ENCODE measurements around the gene GABBR2. TPM values are rescaled to one million over a fixed set of nuclear protein-coding genes. Genes with fewer than 3 reads are reported as not detected.

GABBR2 gene
- total and polyA plus RNA-seq, 2 donors (not counting 1 experiment from before 2014, with no cell fraction given) = 0.03 TPM; not detected in 1

DNA sequence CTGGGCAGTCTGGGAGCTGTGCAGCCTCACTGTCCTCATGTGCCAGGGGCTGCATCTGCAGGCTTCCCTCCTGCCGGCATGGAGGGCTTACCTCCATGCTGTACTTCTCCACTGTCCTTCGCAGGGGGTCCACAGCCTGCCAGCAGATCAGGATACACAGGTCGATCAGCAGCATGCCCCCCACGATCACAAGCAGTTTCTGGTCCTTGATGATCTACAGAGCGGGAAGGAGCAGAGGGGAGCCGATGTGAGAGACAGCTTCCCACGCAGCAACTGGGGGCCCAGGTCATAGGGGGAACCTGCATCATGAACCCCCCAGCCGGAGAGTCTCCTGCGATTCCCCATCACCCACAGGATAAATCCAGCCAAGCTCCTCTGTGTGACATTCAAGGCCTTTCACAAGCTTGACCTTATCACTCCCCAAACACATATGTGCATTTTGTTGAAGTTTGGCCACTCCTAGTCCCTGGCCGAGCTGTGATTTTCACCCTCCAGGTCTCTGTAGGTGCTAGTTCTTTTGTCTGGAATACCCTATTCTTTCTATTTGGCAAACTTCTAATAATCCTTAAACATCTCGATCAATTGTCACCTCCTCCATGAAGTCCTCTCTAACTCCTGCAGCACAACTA, 346.0 kb downstream of the GABBR2 start:
- H3K27ac ChIP-seq (ENCODE audit: low read length in 2 of 2) = no peak overlapping the region
- WGBS (ENCODE audit: insufficient coverage) = 89% methylated on average over 8 of the region's 11 CpGs
- H3K27me3 ChIP-seq (replicated peaks in 1 of 4; ENCODE audit: control extremely low read depth in 1 of 4, control insufficient read depth in 3 of 4, insufficient read depth in 4 of 4, low read length in 3 of 4) = peaks cover 0 to 7% (median 0%) of the 10 kb centered on the region in 4 experiments
- H3K4me3 ChIP-seq (ENCODE audit: control extremely low read depth in 1 of 5, extremely low read depth in 1 of 5, insufficient read depth in 1 of 5, low read depth in 2 of 5, low read length in 4 of 5) = no peak overlapping the region
- no peaks in the 10 kb centered on the region for H3K36me3 ChIP-seq (replicated peaks in 1 of 2; ENCODE audit: control extremely low read depth in 1 of 2, control insufficient read depth in 1 of 2, extremely low read depth in 1 of 2, insufficient read depth in 2 of 2, low read length in 1 of 2)
- peaks cover 18% of the 10 kb centered on the region for H3K27me3 Mint-ChIP-seq
- CTCF ChIA-PET = no interaction called here
- no peak overlapping the region for H2AFZ ChIP-seq (ENCODE audit: insufficient read depth, low read depth, low read length, poor library complexity, severe bottlenecking)
- H3K9me3 Mint-ChIP-seq (ENCODE audit: insufficient read depth) = no peaks in the 10 kb centered on the region
- intact Hi-C loops (cut with micrococcal nuclease) = no loop called here
- H3K9me3 ChIP-seq (ENCODE audit: control extremely low read depth in 1 of 3, control insufficient read depth in 2 of 3, insufficient read depth in 1 of 3, low read length in 2 of 3) = peaks cover 4 to 19% (median 10%) of the 10 kb centered on the region in 3 donors
- no peak for DNase-seq
- POLR2A ChIA-PET = no interaction called here
- H3K4me1 ChIP-seq (ENCODE audit: control insufficient read depth in 2 of 2, insufficient read depth in 2 of 2, low read length in 2 of 2) = no peaks in the 10 kb centered on the region
- TF ChIP-seq, protein P1, sequence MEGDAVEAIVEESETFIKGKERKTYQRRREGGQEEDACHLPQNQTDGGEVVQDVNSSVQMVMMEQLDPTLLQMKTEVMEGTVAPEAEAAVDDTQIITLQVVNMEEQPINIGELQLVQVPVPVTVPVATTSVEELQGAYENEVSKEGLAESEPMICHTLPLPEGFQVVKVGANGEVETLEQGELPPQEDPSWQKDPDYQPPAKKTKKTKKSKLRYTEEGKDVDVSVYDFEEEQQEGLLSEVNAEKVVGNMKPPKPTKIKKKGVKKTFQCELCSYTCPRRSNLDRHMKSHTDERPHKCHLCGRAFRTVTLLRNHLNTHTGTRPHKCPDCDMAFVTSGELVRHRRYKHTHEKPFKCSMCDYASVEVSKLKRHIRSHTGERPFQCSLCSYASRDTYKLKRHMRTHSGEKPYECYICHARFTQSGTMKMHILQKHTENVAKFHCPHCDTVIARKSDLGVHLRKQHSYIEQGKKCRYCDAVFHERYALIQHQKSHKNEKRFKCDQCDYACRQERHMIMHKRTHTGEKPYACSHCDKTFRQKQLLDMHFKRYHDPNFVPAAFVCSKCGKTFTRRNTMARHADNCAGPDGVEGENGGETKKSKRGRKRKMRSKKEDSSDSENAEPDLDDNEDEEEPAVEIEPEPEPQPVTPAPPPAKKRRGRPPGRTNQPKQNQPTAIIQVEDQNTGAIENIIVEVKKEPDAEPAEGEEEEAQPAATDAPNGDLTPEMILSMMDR (IDR thresholded peaks at IDR 0.05) = no peak
- TF ChIP-seq EZH2 (IDR thresholded peaks at IDR 0.05; ENCODE audit: borderline replicate concordance, insufficient read depth, low read depth, low read length, poor library complexity, severe bottlenecking) = no peak
- no peaks in the 10 kb centered on the region for H3K79me2 ChIP-seq (ENCODE audit: control insufficient read depth, insufficient read depth, low read length)
- no peak for ATAC-seq (ENCODE audit: low read depth)
- no peak overlapping the region for H3K27ac Mint-ChIP-seq
- H3K4me1 Mint-ChIP-seq = no peaks in the 10 kb centered on the region
- no peak overlapping the region for H3K4me2 ChIP-seq (replicated peaks; ENCODE audit: low read depth, low read length, poor library complexity, severe bottlenecking)
- H3K9ac ChIP-seq (ENCODE audit: low read length) = no peak overlapping the region
- no peak overlapping the region for H3K4me3 Mint-ChIP-seq
- H4K20me1 ChIP-seq (ENCODE audit: control insufficient read depth, insufficient read depth, low read length, poor library complexity, severe bottlenecking) = no peaks in the 10 kb centered on the region

DNA sequence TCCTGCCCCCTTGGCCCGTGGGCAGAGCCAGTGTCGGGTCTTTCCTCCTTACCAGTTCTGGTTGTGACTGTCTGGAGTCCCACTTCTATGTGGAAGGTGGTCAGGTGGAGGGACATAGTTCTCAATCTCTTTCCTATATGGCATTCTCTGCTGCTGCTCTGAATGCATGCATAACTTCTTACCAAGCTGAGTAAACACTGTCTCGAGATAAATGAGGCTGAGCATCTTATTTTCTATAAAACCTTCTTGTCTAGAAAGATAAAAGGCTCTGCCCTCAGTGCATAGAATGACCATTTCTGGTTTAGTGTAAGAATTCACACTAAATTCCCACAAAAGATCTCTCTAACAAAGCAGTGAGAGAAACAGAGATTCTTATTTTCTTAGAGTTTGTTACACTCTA, 347.1 kb downstream of the GABBR2 start:
- intact Hi-C loops (cut with micrococcal nuclease) = no loop called here
- H3K9ac ChIP-seq (ENCODE audit: low read length) = no peak overlapping the region
- CTCF ChIA-PET = no interaction called here
- no peak overlapping the region for H3K4me3 Mint-ChIP-seq
- no peak overlapping the region for H3K4me2 ChIP-seq (replicated peaks; ENCODE audit: low read depth, low read length, poor library complexity, severe bottlenecking)
- H3K79me2 ChIP-seq (ENCODE audit: control insufficient read depth, insufficient read depth, low read length) = no peaks in the 10 kb centered on the region
- no peak for DNase-seq
- no peaks in the 10 kb centered on the region for H3K9me3 Mint-ChIP-seq (ENCODE audit: insufficient read depth)
- no peaks in the 10 kb centered on the region for H3K4me1 Mint-ChIP-seq
- no peaks in the 10 kb centered on the region for H3K36me3 ChIP-seq (replicated peaks in 1 of 2; ENCODE audit: control extremely low read depth in 1 of 2, control insufficient read depth in 1 of 2, extremely low read depth in 1 of 2, insufficient read depth in 2 of 2, low read length in 1 of 2)
- H2AFZ ChIP-seq (ENCODE audit: insufficient read depth, low read depth, low read length, poor library complexity, severe bottlenecking) = no peak overlapping the region
- H3K27ac ChIP-seq (ENCODE audit: low read length in 2 of 2) = no peak overlapping the region
- POLR2A ChIA-PET = no interaction called here
- peaks cover 0 to 8% (median 0%) of the 10 kb centered on the region in 4 experiments for H3K27me3 ChIP-seq (replicated peaks in 1 of 4; ENCODE audit: control extremely low read depth in 1 of 4, control insufficient read depth in 3 of 4, insufficient read depth in 4 of 4, low read length in 3 of 4)
- TF ChIP-seq, protein P1 (IDR thresholded peaks at IDR 0.05) = no peak
- no peak for TF ChIP-seq EZH2 (IDR thresholded peaks at IDR 0.05; ENCODE audit: borderline replicate concordance, insufficient read depth, low read depth, low read length, poor library complexity, severe bottlenecking)
- H3K4me1 ChIP-seq (ENCODE audit: control insufficient read depth in 2 of 2, insufficient read depth in 2 of 2, low read length in 2 of 2) = no peaks in the 10 kb centered on the region
- H3K27ac Mint-ChIP-seq = no peak overlapping the region
- no peaks in the 10 kb centered on the region for H4K20me1 ChIP-seq (ENCODE audit: control insufficient read depth, insufficient read depth, low read length, poor library complexity, severe bottlenecking)
- no peak for ATAC-seq (ENCODE audit: low read depth)
- H3K4me3 ChIP-seq (ENCODE audit: control extremely low read depth in 1 of 5, extremely low read depth in 1 of 5, insufficient read depth in 1 of 5, low read depth in 2 of 5, low read length in 4 of 5) = no peak overlapping the region
- WGBS (ENCODE audit: insufficient coverage) = no CpG with 5 or more reads among the region's 3 CpGs
- peaks cover 4 to 19% (median 10%) of the 10 kb centered on the region in 3 donors for H3K9me3 ChIP-seq (ENCODE audit: control extremely low read depth in 1 of 3, control insufficient read depth in 2 of 3, insufficient read depth in 1 of 3, low read length in 2 of 3)
- H3K27me3 Mint-ChIP-seq = peaks cover 23% of the 10 kb centered on the region

Measured in B cell (primary cell).